IMR-90 (cell line): ENCODE results near the gene NDUFB2.

Experiments
- BHLHE40 ChIP-seq: fragments of 150-350 bp; IDR thresholded peaks from 2 replicates; pipeline ENCODE4 v1.6.1; 2016; ENCODE audit warnings: mild to moderate bottlenecking, low read depth, low read length
- CEBPB ChIP-seq: IDR thresholded peaks from 2 replicates; pipeline ENCODE4 v1.6.1; 2012; ENCODE audit warnings: low read depth, low read length, improper control_type of control experiment
- CHD1 ChIP-seq: IDR thresholded peaks from 2 replicates; pipeline ENCODE4 v1.6.1; 2012; ENCODE audit warnings: low read depth, low read length, improper control_type of control experiment
- CTCF ChIP-seq: conservative IDR thresholded peaks from 2 replicates; pipeline ENCODE4 v1.5.1; 2012; ENCODE audit warnings: mild to moderate bottlenecking, low read depth, low read length, improper control_type of control experiment
- FOS ChIP-seq: fragments of 150-350 bp; IDR thresholded peaks from 2 replicates; pipeline ENCODE4 v1.6.1; 2016; ENCODE audit warnings: low read depth, low read length
- MAZ ChIP-seq: IDR thresholded peaks from 2 replicates; pipeline ENCODE4 v1.6.1; 2012; ENCODE audit warnings: low read depth, mild to moderate bottlenecking, low read length, improper control_type of control experiment, moderate library complexity, borderline replicate concordance
- POLR2A ChIP-seq: IDR thresholded peaks from 2 replicates; pipeline ENCODE4 v1.6.1; 2012; ENCODE audit warnings: mild to moderate bottlenecking, low read depth, low read length
- RAD21 ChIP-seq: IDR thresholded peaks from 2 replicates; pipeline ENCODE4 v1.6.1; 2012; ENCODE audit warnings: low read length, improper control_type of control experiment
- RCOR1 ChIP-seq: IDR thresholded peaks from 2 replicates; pipeline ENCODE4 v1.6.1; 2012; ENCODE audit warnings: mild to moderate bottlenecking, low read length, improper control_type of control experiment; ENCODE audit not compliant: insufficient replicate concordance
- RFX5 ChIP-seq: IDR thresholded peaks from 2 replicates; pipeline ENCODE4 v1.8.0; 2012; ENCODE audit warnings: low read depth, mild to moderate bottlenecking, low read length, moderate library complexity
- SMC3 ChIP-seq: fragments of 150-350 bp; IDR thresholded peaks from 2 replicates; pipeline ENCODE4 v1.6.1; 2016; ENCODE audit warnings: low read depth, mild to moderate bottlenecking, antibody characterized with exemption, low read length, moderate library complexity

GRCh38 chr7:140667476-140667875, 29.0 kb upstream of the NDUFB2 start:
- TF ChIP-seq RFX5: no peak
- TF ChIP-seq CTCF: no peak
- no peak for TF ChIP-seq POLR2A
- no peak for TF ChIP-seq BHLHE40
- no peak for TF ChIP-seq SMC3
- TF ChIP-seq FOS: no peak
- no peak for TF ChIP-seq CEBPB
- no peak for TF ChIP-seq CHD1
- no peak for TF ChIP-seq RCOR1
- TF ChIP-seq RAD21: no peak
- TF ChIP-seq MAZ: no peak
